Measurements from ENCODE around the gene NHERF1.

DNA sequence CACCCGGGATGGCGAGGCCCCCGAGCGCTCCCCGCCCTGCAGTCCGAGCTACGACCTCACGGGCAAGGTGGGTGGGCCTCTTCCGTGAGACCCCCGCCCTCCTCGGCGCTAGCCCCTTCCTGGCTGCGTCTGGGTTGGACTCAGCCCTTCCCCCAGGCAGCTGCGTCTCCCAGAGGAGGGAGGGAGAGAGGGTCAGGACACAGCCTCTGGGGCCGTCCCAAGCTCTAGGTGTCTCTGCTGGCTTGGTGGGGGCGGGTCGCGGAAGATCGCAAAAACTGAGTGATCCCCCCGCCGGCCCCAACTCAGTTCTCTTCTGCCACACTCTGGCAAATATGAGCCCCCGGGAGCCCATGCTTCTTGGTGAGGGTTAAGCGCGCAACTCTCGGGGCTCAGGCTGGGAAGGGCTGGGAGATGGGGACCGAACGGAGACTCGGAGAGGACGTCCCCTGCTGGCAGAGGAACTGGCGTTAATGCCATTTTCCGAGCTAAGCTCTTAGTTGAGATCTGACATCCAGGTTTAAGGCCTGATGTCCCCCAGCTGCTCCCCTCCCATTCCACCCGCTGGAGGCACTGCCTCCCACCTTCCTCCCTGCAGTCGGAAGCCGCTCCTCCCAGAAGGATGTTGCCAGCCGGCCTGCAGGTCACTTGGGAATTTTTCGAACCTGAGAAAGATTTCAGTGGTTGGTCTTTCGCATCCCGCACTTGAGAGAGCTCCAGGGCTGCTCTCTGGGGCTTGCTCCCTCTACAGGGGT lies 11.0 kb upstream of the NHERF1 start:
- no peak for TF ChIP-seq POLR2AphosphoS5 (IDR thresholded peaks at IDR 0.05)
- TF ChIP-seq, protein P1, sequence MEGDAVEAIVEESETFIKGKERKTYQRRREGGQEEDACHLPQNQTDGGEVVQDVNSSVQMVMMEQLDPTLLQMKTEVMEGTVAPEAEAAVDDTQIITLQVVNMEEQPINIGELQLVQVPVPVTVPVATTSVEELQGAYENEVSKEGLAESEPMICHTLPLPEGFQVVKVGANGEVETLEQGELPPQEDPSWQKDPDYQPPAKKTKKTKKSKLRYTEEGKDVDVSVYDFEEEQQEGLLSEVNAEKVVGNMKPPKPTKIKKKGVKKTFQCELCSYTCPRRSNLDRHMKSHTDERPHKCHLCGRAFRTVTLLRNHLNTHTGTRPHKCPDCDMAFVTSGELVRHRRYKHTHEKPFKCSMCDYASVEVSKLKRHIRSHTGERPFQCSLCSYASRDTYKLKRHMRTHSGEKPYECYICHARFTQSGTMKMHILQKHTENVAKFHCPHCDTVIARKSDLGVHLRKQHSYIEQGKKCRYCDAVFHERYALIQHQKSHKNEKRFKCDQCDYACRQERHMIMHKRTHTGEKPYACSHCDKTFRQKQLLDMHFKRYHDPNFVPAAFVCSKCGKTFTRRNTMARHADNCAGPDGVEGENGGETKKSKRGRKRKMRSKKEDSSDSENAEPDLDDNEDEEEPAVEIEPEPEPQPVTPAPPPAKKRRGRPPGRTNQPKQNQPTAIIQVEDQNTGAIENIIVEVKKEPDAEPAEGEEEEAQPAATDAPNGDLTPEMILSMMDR (IDR thresholded peaks at IDR 0.05): peak in 1 of 4 experiments; percentile 23

Data from prostate gland (tissue), 2 donors.